Smooth muscle cell (in vitro differentiated cells): Measurements from ENCODE around the gene TENT4A. TPM values are rescaled to one million over a fixed set of nuclear protein-coding genes. Genes with fewer than 3 reads are reported as not detected.

ENCODE experiments used
- DNase-seq: peaks from one replicate; lab custom pipeline; 2025; ENCODE audit not compliant: unreplicated experiment; lab: John Stamatoyannopoulos, UW
- H2AFZ ChIP-seq: fragments of 200-600 bp; sonication (generic); 2 replicates; pipeline ENCODE4 v1.6.0; 2016; ENCODE audit warnings: antibody characterized with exemption, low read depth, mild to moderate bottlenecking
- H3F3A ChIP-seq: fragments of 200-600 bp; sonication (generic); 2 replicates; pipeline ENCODE4 v1.6.0; 2017; ENCODE audit warnings: antibody characterized with exemption, low read depth
- H3K27ac ChIP-seq: fragments of 200-600 bp; sonication (generic); 2 replicates; pipeline ENCODE4 v1.5.1; 2016; ENCODE audit warnings: low read depth, mild to moderate bottlenecking
- H3K27me3 ChIP-seq: fragments of 200-600 bp; sonication (generic); 2 replicates; pipeline ENCODE4 v1.6.1; 2016; ENCODE audit warnings: low read depth, mild to moderate bottlenecking
- H3K36me3 ChIP-seq: fragments of 200-600 bp; sonication (generic); 2 replicates; pipeline ENCODE4 v1.5.1; 2016; ENCODE audit warnings: low read depth
- H3K4me1 ChIP-seq: fragments of 200-600 bp; sonication (generic); 2 replicates; pipeline ENCODE4 v1.5.1; 2016; ENCODE audit warnings: low read depth
- H3K4me2 ChIP-seq: fragments of 200-600 bp; sonication (generic); 2 replicates; pipeline ENCODE4 v1.6.0; 2016; ENCODE audit warnings: mild to moderate bottlenecking
- H3K4me3 ChIP-seq: fragments of 200-600 bp; sonication (generic); 2 replicates; pipeline ENCODE4 v1.5.1; 2016; ENCODE audit warnings: mild to moderate bottlenecking
- H3K79me2 ChIP-seq: fragments of 200-600 bp; sonication (generic); 2 replicates; pipeline ENCODE4 v1.6.0; 2016; ENCODE audit warnings: low read depth, mild to moderate bottlenecking
- H3K9ac ChIP-seq: fragments of 200-600 bp; sonication (generic); 2 replicates; pipeline ENCODE4 v1.6.0; 2016; ENCODE audit warnings: low read depth
- H3K9me3 ChIP-seq: fragments of 200-600 bp; sonication (generic); replicated peaks from 2 replicates; pipeline ENCODE4 v1.5.1; 2016; ENCODE audit warnings: low read depth
- H4K20me1 ChIP-seq: fragments of 200-600 bp; sonication (generic); 2 replicates; pipeline ENCODE4 v1.6.0; 2016; ENCODE audit warnings: low read depth
- WGBS: methylation state at CpG from one replicate; pipeline ENCODE4 v1.1.7; 2016; ENCODE audit warnings: low lambda C conversion rate; 5-methylcytosine and 5-hydroxymethylcytosine counted together
- polyA plus RNA-seq: library from polyadenylated mRNA; unstranded; fragments of >200 nt; fragmentation: Nextera tagmentation; extraction: Ambion mirVana; gene quantifications from 2 replicates; pipeline ENCODE4 v1.2.1, GENCODE V29; 2016
- total RNA-seq: library from RNA; depleted of rRNA; stranded (reverse); fragments of >200 nt; gene quantifications from 2 replicates; pipeline ENCODE4 v1.2.3, GENCODE V29; 2014
- TF ChIP-seq, protein P1 (sequence below): fragments of 200-600 bp; sonication (generic); IDR thresholded peaks from 2 replicates; pipeline ENCODE4 v1.5.1; 2017; ENCODE audit warnings: borderline replicate concordance, mild to moderate bottlenecking, antibody characterized with exemption; ENCODE audit not compliant: insufficient read depth, poor library complexity, severe bottlenecking

The TENT4A gene
- total and polyA plus RNA-seq, 2 experiments from 2014 or later = 10.0 to 16.2 TPM

DNA sequence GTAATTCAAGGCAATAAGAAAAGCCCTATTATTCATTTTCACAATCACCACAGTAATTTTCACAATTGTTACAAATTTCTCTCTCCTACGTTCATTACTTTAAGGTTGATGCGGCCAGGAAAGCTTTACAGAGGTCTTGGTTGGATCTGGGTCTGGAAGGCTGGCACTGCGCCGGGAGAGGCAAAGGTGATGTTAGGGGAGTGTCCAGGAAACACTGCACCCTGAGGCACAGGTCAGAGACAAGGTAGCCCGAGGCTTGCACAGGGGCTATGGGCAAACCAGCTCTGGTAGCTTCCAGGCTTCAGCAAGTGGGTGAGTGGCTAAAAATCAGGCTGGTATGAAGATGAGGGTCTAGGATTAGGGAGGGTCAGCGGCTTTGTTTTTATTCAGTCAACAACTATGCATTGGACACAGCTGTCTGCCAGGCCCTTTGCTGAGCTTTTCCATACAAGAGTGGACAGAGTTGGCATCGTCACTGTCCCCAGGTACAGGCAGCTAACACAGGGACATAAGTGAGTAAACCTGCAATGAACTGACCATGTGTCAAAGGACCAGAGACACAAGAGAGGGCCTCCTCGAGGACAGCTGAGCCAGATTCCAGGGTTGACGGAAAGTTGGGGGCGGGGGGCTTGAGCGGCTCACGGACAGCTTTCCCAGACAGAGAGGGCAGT, 12.4 kb upstream of the TENT4A start:
- Histone ChIP-seq H3K4me2 (no peak overlapping the region), H3K36me3 (no peaks in the 10 kb centered on the region), H3K27me3 (peaks cover 19% of the 10 kb centered on the region), H2AFZ (no peak overlapping the region), H3K9me3 (no peaks in the 10 kb centered on the region), H3K27ac (no peak overlapping the region), H3K9ac (no peak overlapping the region), H4K20me1 (no peaks in the 10 kb centered on the region), H3F3A (no peaks in the 10 kb centered on the region), H3K4me3 (no peak overlapping the region), H3K79me2 (no peaks in the 10 kb centered on the region), H3K4me1 (no peaks in the 10 kb centered on the region)
- 84% methylated on average over 12 of the region's 12 CpGs for WGBS
- DNase-seq = no peak
- TF ChIP-seq, protein P1, sequence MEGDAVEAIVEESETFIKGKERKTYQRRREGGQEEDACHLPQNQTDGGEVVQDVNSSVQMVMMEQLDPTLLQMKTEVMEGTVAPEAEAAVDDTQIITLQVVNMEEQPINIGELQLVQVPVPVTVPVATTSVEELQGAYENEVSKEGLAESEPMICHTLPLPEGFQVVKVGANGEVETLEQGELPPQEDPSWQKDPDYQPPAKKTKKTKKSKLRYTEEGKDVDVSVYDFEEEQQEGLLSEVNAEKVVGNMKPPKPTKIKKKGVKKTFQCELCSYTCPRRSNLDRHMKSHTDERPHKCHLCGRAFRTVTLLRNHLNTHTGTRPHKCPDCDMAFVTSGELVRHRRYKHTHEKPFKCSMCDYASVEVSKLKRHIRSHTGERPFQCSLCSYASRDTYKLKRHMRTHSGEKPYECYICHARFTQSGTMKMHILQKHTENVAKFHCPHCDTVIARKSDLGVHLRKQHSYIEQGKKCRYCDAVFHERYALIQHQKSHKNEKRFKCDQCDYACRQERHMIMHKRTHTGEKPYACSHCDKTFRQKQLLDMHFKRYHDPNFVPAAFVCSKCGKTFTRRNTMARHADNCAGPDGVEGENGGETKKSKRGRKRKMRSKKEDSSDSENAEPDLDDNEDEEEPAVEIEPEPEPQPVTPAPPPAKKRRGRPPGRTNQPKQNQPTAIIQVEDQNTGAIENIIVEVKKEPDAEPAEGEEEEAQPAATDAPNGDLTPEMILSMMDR = no peak

DNA sequence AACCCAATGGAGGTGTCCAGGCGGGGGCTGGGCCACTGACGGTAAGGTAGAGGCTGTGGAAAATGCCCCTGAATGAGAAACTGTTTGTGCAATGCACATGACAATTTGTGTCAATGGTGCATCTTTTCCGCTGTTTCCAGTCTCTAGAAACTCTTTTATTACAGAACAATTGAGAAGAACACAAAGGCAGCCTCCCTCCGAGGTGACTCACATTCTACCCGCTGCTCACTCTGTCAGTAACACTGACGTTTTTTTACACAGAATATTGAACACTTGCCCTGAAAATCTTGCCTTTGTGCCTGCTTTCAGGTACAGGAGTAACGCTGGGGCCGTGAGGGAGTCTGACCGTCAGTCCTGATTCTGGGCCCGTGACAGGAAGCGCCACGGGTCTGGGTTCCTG, 11.7 kb upstream of the TENT4A start:
- peaks cover 18% of the 10 kb centered on the region for H3K27me3 ChIP-seq
- 78% methylated on average over 12 of the region's 12 CpGs for WGBS
- no peaks in the 10 kb centered on the region for H3F3A ChIP-seq
- H3K4me3 ChIP-seq = no peak overlapping the region
- H3K9me3 ChIP-seq = no peaks in the 10 kb centered on the region
- no peak overlapping the region for H2AFZ ChIP-seq
- no peak overlapping the region for H3K9ac ChIP-seq
- TF ChIP-seq, protein P1 = no peak
- no peak overlapping the region for H3K27ac ChIP-seq
- no peaks in the 10 kb centered on the region for H4K20me1 ChIP-seq
- H3K79me2 ChIP-seq = no peaks in the 10 kb centered on the region
- H3K4me1 ChIP-seq = no peaks in the 10 kb centered on the region
- H3K36me3 ChIP-seq = no peaks in the 10 kb centered on the region
- no peak for DNase-seq
- no peak overlapping the region for H3K4me2 ChIP-seq

DNA sequence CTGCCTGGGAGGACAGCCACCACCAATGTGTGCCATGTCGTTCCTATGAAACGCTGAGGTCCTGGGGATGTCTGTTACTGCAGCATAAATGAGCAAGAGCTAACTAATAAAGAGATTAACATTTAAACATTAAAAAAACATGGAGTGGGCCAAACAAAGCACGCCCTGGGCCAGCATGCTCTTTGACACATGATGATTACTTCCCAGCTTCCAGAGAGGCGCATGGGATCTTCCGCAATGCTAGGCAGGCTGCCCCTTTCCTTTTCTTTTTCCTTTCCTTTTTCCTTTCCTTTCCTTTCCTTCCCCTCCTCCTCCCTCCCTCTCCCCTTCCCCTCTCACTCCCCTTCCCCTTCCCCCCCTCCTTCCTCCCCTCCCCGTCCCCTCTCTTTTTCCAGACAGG, 10.6 kb upstream of the TENT4A start:
- H3K4me2 ChIP-seq = no peak overlapping the region
- TF ChIP-seq, protein P1 = no peak
- no peaks in the 10 kb centered on the region for H3F3A ChIP-seq
- H3K36me3 ChIP-seq = no peaks in the 10 kb centered on the region
- H3K4me1 ChIP-seq = no peaks in the 10 kb centered on the region
- no peaks in the 10 kb centered on the region for H3K79me2 ChIP-seq
- H4K20me1 ChIP-seq = no peaks in the 10 kb centered on the region
- no peaks in the 10 kb centered on the region for H3K9me3 ChIP-seq
- no peak overlapping the region for H3K4me3 ChIP-seq
- peaks cover 7% of the 10 kb centered on the region for H3K27me3 ChIP-seq
- WGBS = 97% methylated on average over 5 of the region's 6 CpGs
- H3K27ac ChIP-seq = no peak overlapping the region
- H3K9ac ChIP-seq = no peak overlapping the region
- DNase-seq = no peak
- no peak overlapping the region for H2AFZ ChIP-seq

DNA sequence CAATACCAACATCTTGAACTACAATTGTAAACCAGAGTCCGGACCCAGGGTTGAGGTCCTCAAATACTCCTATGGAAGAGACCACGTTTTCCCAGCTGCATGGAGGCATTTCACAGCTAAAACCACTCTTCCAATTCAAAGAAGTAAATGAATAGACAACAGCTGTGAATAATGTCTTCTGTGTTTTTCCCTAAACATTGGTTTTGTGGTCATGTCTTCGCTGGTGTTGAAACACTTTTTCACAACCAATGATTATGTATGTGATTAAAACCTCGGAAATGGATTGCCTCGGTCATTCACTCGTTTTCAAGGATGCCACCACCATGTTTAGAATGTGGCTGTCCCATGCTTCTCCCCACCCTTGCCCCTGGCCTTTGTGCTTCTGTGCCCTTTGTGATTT, 9.4 kb upstream of the TENT4A start:
- H4K20me1 ChIP-seq = no peaks in the 10 kb centered on the region
- peak overlapping the region; percentile 2 for H2AFZ ChIP-seq
- H3F3A ChIP-seq = no peaks in the 10 kb centered on the region
- H3K4me3 ChIP-seq = no peak overlapping the region
- H3K4me2 ChIP-seq = peak overlapping the region; percentile 46
- TF ChIP-seq, protein P1 = no peak
- peak overlapping the region; percentile 87 for H3K27ac ChIP-seq
- no peak for DNase-seq
- H3K36me3 ChIP-seq = no peaks in the 10 kb centered on the region
- H3K9ac ChIP-seq = peak overlapping the region; percentile 60
- no peaks in the 10 kb centered on the region for H3K4me1 ChIP-seq
- no peaks in the 10 kb centered on the region for H3K79me2 ChIP-seq
- no peaks in the 10 kb centered on the region for H3K27me3 ChIP-seq
- 61% methylated on average over 6 of the region's 6 CpGs for WGBS
- no peaks in the 10 kb centered on the region for H3K9me3 ChIP-seq
